A549 (cell line): Measurements from ENCODE around the gene SLFN12L. TPM values are rescaled to one million over a fixed set of nuclear protein-coding genes. Genes with fewer than 3 reads are reported as not detected.

ENCODE experiments used
- ATAC-seq, 2 experiments: fragments of 200-7000 bp in 1 of 2; fragments of >200 bp in 1 of 2; cut with Nextera tagmentation in 1 of 2; cut with Tn5 transposase in 1 of 2; 3 replicates each; pipeline versions ENCODE4 v1.8.0 to v1.9.1; 2018 to 2020; ENCODE audit warnings: mild to moderate bottlenecking in 1 of 2, moderate library complexity in 1 of 2
- CTCF ChIA-PET: fragments of 300-600 bp; sonication (Branson Sonifier 250); formaldehyde crosslinking; extraction: SDS; loops from one replicate; lab custom pipeline; 2021; ENCODE audit warnings: antibody characterized with exemption, inconsistent platforms; lab: Yijun Ruan, JAX
- POLR2A ChIA-PET: fragments of 350-600 bp; formaldehyde crosslinking; extraction: SDS; loops from one replicate; lab custom pipeline; 2021; ENCODE audit warnings: antibody characterized with exemption, inconsistent platforms; lab: Yijun Ruan, JAX
- DNase-seq, 2 experiments: peaks; one replicate each; pipeline versions ENCODE4 v3.0.0 to v3.0.0-alpha.2; 2011 to 2016; ENCODE audit warnings: low read depth in 1 of 2, low spot score in 1 of 2
- FAIRE-seq: peaks from 2 replicates; lab custom pipeline; 2011; peaks lifted over from hg19 to GRCh38; lab: Jason Lieb, UNC
- H3K27ac ChIP-seq, 2 experiments: fragments of >200 bp; sonication (Bioruptor Twin); formaldehyde crosslinking; 3 replicates each; pipeline ENCODE4 v1.5.1; 2016 to 2017
- H3K4me1 ChIP-seq: fragments of >200 bp; sonication (Bioruptor Twin); formaldehyde crosslinking; 3 replicates; pipeline ENCODE4 v1.6.1; 2016
- H3K4me2 ChIP-seq: fragments of >200 bp; sonication (Bioruptor Twin); formaldehyde crosslinking; 3 replicates; pipeline ENCODE4 v1.6.1; 2016
- H3K4me3 ChIP-seq: fragments of >200 bp; sonication (Bioruptor Twin); formaldehyde crosslinking; 3 replicates; pipeline ENCODE4 v1.5.1; 2016
- H3K9me3 ChIP-seq: fragments of >200 bp; sonication (Bioruptor Twin); formaldehyde crosslinking; 3 replicates; pipeline ENCODE4 v1.6.1; 2016
- CEBPB ChIP-seq, 2 experiments: fragments of >200 bp in 1 of 2; sonication (Bioruptor Twin) in 1 of 2; formaldehyde crosslinking in 1 of 2; IDR thresholded peaks; 2 replicates each; pipeline ENCODE4 v1.6.1; 2012 to 2016
- E2F6 ChIP-seq: IDR thresholded peaks from 2 replicates; pipeline ENCODE4 v1.6.1; 2012; ENCODE audit warnings: low read depth, borderline replicate concordance
- EHF ChIP-seq: fragments of 250-450 bp; sonication (Bioruptor Pico); IDR thresholded peaks from 2 replicates; pipeline ENCODE4 v1.5.0; 2020; ENCODE audit warnings: mild to moderate bottlenecking
- EP300 ChIP-seq, 2 experiments: fragments of >200 bp; sonication (Bioruptor Twin); formaldehyde crosslinking; IDR thresholded peaks; 2 replicates in 1 of 2; 3 replicates in 1 of 2; pipeline ENCODE4 v1.6.1; 2016 to 2017
- ESRRA ChIP-seq: fragments of 150-350 bp; IDR thresholded peaks from 2 replicates; pipeline ENCODE4 v1.6.1; 2014; ENCODE audit warnings: mild to moderate bottlenecking, low read length, borderline replicate concordance
- HDAC2 ChIP-seq: fragments of 200-600 bp; sonication (generic); IDR thresholded peaks from 2 replicates; pipeline ENCODE4 v1.6.1; 2016
- HES2 ChIP-seq: fragments of >200 bp; sonication (Bioruptor Twin); formaldehyde crosslinking; IDR thresholded peaks from 2 replicates; pipeline ENCODE4 v1.6.1; 2016
- HEYL ChIP-seq: fragments of 250-450 bp; sonication (Bioruptor Pico); IDR thresholded peaks from 2 replicates; pipeline ENCODE4 v1.8.0; 2021; ENCODE audit warnings: mild to moderate bottlenecking, moderate library complexity
- HOXA7 ChIP-seq: fragments of 250-450 bp; sonication (Bioruptor Pico); IDR thresholded peaks from 2 replicates; pipeline ENCODE4 v1.5.0; 2020; ENCODE audit warnings: mild to moderate bottlenecking, moderate library complexity
- JUN ChIP-seq, 2 experiments: fragments of >200 bp; sonication (Bioruptor Twin); formaldehyde crosslinking; IDR thresholded peaks; 2 replicates in 1 of 2; 3 replicates in 1 of 2; pipeline ENCODE4 v1.6.1; 2016 to 2017
- KDM5A ChIP-seq: fragments of 200-600 bp; sonication (generic); IDR thresholded peaks from 2 replicates; pipeline ENCODE4 v1.6.1; 2016; ENCODE audit warnings: antibody characterized with exemption, mild to moderate bottlenecking
- MAFK ChIP-seq: fragments of 450-650 bp; IDR thresholded peaks from 2 replicates; pipeline ENCODE4 v1.6.1; 2014; ENCODE audit not compliant: partially characterized antibody
- MYC ChIP-seq: IDR thresholded peaks from 2 replicates; pipeline ENCODE4 v1.6.1; 2012; ENCODE audit warnings: mild to moderate bottlenecking, inconsistent platforms, low read length, improper control_type of control experiment, borderline replicate concordance
- NFE2L2 ChIP-seq: fragments of 150-350 bp; conservative IDR thresholded peaks from 2 replicates; pipeline ENCODE4 v1.6.1; 2014; ENCODE audit warnings: low read length
- NR3C1 ChIP-seq: fragments of >200 bp; sonication (Bioruptor Twin); formaldehyde crosslinking; IDR thresholded peaks from 3 replicates; pipeline ENCODE4 v1.6.1; 2017
- PHF8 ChIP-seq: fragments of 200-600 bp; sonication (generic); IDR thresholded peaks from 2 replicates; pipeline ENCODE4 v1.6.1; 2016; ENCODE audit warnings: low read depth, mild to moderate bottlenecking, antibody characterized with exemption, moderate library complexity, borderline replicate concordance
- POLR2A ChIP-seq: IDR thresholded peaks from 2 replicates; pipeline ENCODE4 v1.6.1; 2012; ENCODE audit warnings: mild to moderate bottlenecking, low read length
- POLR2AphosphoS2 ChIP-seq: conservative IDR thresholded peaks from 2 replicates; pipeline ENCODE4 v1.6.1; 2012; ENCODE audit warnings: low read length, improper control_type of control experiment, inconsistent platforms
- RNF2 ChIP-seq: fragments of 200-600 bp; sonication (generic); IDR thresholded peaks from 2 replicates; pipeline ENCODE4 v1.6.1; 2016; ENCODE audit warnings: low read depth, mild to moderate bottlenecking, antibody characterized with exemption, moderate library complexity, borderline replicate concordance
- ZNF302 ChIP-seq: fragments of 250-450 bp; sonication (Bioruptor Pico); IDR thresholded peaks from 2 replicates; pipeline ENCODE4 v1.9.0; 2021; ENCODE audit warnings: inconsistent platforms, mild to moderate bottlenecking, moderate library complexity
- ZSCAN20 ChIP-seq: fragments of 250-450 bp; sonication (Bioruptor Pico); IDR thresholded peaks from 2 replicates; pipeline ENCODE4 v1.8.0; 2022; ENCODE audit warnings: mild to moderate bottlenecking, moderate library complexity
- WGBS: methylation state at CpG from one replicate; pipeline ENCODE4 v1.1.6; 2017; ENCODE audit errors: missing lambda C conversion rate; 5-methylcytosine and 5-hydroxymethylcytosine counted together
- polyA plus RNA-seq, 4 experiments: library from polyadenylated mRNA; depleted of rRNA in 3 of 4; stranded (reverse); fragments of >200 nt; fragmentation: RNase III in 1 of 4; extraction: RNeasy Plus Mini Kit Qiagen cat#74134 plus additional on column Dnase treatment in 1 of 4; gene quantifications; 2 replicates in 3 of 4; 3 replicates in 1 of 4; pipeline ENCODE4 v1.2.3, GENCODE V29; 2011 to 2017
- TF ChIP-seq, protein P1 (sequence below): fragments of 200-600 bp; sonication (generic); IDR thresholded peaks from 2 replicates; pipeline ENCODE4 v1.6.1; 2016; ENCODE audit warnings: antibody characterized with exemption, mild to moderate bottlenecking, moderate library complexity
- TF ChIP-seq, protein P2 (sequence below): fragments of 250-450 bp; sonication (Bioruptor Pico); IDR thresholded peaks from 2 replicates; pipeline ENCODE4 v1.5.0; 2020; ENCODE audit warnings: low read depth, mild to moderate bottlenecking, moderate library complexity

Gene SLFN12L
- polyA plus RNA-seq, 2 of the 4 experiments (the other 2 are of a cell fraction): not detected

DNA sequence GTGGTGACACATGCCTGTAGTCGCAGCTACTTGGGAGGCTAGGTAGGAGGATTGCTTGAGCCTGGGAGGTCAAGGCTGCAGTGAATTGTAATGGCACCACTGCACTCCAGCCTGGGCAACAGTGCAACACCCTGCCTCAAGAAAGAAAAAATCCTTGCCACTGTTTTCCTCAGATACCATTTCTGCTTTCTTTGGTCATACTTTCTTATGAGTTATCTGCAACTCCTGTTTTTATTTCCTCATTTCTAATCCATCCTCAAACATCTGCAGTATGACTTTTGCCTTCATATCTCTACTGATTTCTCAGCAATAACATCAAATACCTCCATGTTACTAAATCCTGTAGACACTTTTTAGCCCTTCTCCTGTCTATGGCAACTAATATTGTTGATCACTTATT, 46.6 kb upstream of the SLFN12L start:
- 87% methylated on average over 1 of the region's 1 CpG for WGBS
- ATAC-seq (no peak), FAIRE-seq (no peak), DNase-seq (no peak)
- ChIA-PET POLR2A (no interaction called here), CTCF (interaction anchor here (0.7 kb wide), 1 partner anchor 1804 kb away, joined by 3 read pairs; no protein-coding TSS in a partner anchor)
- H3K27ac ChIP-seq: no peak overlapping the region
- no peaks in the 10 kb centered on the region for H3K9me3 ChIP-seq
- TF ChIP-seq EP300 (IDR thresholded peaks at IDR 0.05): no peak
- TF ChIP-seq MAFK: no peak
- no peak for TF ChIP-seq ZNF302 (CRISPR knock-in tag)
- TF ChIP-seq E2F6: no peak
- TF ChIP-seq, protein P1, sequence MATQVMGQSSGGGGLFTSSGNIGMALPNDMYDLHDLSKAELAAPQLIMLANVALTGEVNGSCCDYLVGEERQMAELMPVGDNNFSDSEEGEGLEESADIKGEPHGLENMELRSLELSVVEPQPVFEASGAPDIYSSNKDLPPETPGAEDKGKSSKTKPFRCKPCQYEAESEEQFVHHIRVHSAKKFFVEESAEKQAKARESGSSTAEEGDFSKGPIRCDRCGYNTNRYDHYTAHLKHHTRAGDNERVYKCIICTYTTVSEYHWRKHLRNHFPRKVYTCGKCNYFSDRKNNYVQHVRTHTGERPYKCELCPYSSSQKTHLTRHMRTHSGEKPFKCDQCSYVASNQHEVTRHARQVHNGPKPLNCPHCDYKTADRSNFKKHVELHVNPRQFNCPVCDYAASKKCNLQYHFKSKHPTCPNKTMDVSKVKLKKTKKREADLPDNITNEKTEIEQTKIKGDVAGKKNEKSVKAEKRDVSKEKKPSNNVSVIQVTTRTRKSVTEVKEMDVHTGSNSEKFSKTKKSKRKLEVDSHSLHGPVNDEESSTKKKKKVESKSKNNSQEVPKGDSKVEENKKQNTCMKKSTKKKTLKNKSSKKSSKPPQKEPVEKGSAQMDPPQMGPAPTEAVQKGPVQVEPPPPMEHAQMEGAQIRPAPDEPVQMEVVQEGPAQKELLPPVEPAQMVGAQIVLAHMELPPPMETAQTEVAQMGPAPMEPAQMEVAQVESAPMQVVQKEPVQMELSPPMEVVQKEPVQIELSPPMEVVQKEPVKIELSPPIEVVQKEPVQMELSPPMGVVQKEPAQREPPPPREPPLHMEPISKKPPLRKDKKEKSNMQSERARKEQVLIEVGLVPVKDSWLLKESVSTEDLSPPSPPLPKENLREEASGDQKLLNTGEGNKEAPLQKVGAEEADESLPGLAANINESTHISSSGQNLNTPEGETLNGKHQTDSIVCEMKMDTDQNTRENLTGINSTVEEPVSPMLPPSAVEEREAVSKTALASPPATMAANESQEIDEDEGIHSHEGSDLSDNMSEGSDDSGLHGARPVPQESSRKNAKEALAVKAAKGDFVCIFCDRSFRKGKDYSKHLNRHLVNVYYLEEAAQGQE: no peak
- no peak for TF ChIP-seq ESRRA
- TF ChIP-seq POLR2A: no peak
- TF ChIP-seq HES2: no peak
- no peak for TF ChIP-seq MYC
- TF ChIP-seq, protein P2, sequence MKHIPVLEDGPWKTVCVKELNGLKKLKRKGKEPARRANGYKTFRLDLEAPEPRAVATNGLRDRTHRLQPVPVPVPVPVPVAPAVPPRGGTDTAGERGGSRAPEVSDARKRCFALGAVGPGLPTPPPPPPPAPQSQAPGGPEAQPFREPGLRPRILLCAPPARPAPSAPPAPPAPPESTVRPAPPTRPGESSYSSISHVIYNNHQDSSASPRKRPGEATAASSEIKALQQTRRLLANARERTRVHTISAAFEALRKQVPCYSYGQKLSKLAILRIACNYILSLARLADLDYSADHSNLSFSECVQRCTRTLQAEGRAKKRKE (CRISPR knock-in tag): no peak
- TF ChIP-seq NR3C1: no peak
- no peak for TF ChIP-seq PHF8
- TF ChIP-seq NFE2L2: no peak
- no peak for TF ChIP-seq POLR2AphosphoS2
- TF ChIP-seq RNF2: no peak
- no peak for TF ChIP-seq EHF (CRISPR knock-in tag)
- TF ChIP-seq HDAC2: no peak
- no peak for TF ChIP-seq ZSCAN20
- TF ChIP-seq HEYL (CRISPR knock-in tag): no peak
- H3K4me1 ChIP-seq: peaks cover 12% of the 10 kb centered on the region; the same call in 2 of the 3 replicates
- no peak overlapping the region for H3K4me3 ChIP-seq
- no peak overlapping the region for H3K4me2 ChIP-seq

DNA sequence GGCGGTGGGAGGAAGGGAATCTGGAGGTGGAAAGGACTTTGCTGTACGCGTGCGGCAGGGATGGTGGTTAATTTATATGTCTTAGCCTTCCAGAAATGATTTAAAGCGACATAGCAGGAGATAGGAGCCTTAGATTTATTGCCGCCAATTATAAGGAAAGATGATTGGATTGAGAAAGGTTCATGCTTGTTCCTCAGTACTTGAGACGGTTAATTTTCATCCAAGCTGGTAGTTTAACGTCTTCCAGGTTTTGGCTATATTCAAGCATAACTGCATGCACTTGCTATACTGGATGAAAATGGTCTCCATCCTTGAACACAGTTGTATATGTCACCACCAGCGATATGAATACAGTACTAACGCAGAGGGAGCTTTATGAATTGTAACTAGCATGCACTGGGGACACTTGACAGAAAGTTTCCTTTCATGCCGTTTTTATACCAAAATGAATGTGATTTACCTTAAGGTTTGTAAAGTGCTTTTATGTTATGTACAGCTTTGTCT, 41.5 kb upstream of the SLFN12L start:
- FAIRE-seq (no peak), ATAC-seq (peak in 1 of 2 experiments; percentile 23; a peak in 3 of 6 replicates), DNase-seq (no peak)
- Histone ChIP-seq H3K4me1 (peaks cover 16% of the 10 kb centered on the region; the same call in 2 of the 3 replicates), H3K27ac (peak overlapping the region; percentile 83 to 90), H3K4me2 (peak overlapping the region; percentile 80), H3K9me3 (no peaks in the 10 kb centered on the region), H3K4me3 (peak overlapping the region; percentile 67)
- TF ChIP-seq CEBPB (IDR thresholded peaks at IDR 0.05) (no peak), JUN (IDR thresholded peaks at IDR 0.05) (no peak), KDM5A (peak; percentile 48), HOXA7 (CRISPR knock-in tag) (no peak)
- POLR2A ChIA-PET: interaction anchor here (0.7 to 2.6 kb wide), 12 partner anchors 8 to 210 kb away, joined by 3 to 43 read pairs (median 4); partner anchors contain the start of gene AP2B1
- CTCF ChIA-PET: interaction anchor here (0.8 to 2.8 kb wide), 7 partner anchors 10 to 185 kb away, joined by 3 to 11 read pairs (median 6); no protein-coding TSS in a partner anchor
- 9% methylated on average over 11 of the region's 11 CpGs for WGBS
